Breast epithelium (tissue), 4 donors: ENCODE measurements around the gene SIX3. TPM values are rescaled to one million over a fixed set of nuclear protein-coding genes. Genes with fewer than 3 reads are reported as not detected.

Experiments
- DNase-seq, 2 donors: peaks; one replicate each; pipeline ENCODE4 v3.0.0-alpha.2; 2019; ENCODE audit warnings: low spot score in 2 of 2
- H3K27ac ChIP-seq, 2 donors: fragments of 200-600 bp; sonication (generic) in 1 of 2; one replicate each; pipeline ENCODE4 v1.5.1; 2016 to 2019; ENCODE audit warnings: mild to moderate bottlenecking in 1 of 2
- H3K27me3 ChIP-seq, 2 donors: fragments of 200-600 bp; sonication (generic) in 1 of 2; one replicate each; pipeline versions ENCODE4 v1.5.1 to v1.6.0; 2017 to 2019; ENCODE audit warnings: control low read depth in 1 of 2, mild to moderate bottlenecking in 1 of 2
- H3K36me3 ChIP-seq: fragments of 200-600 bp; one replicate; pipeline ENCODE4 v1.5.1; 2019
- H3K4me1 ChIP-seq, 2 donors: fragments of 200-600 bp; sonication (generic); one replicate each; pipeline ENCODE4 v1.5.1; 2016 to 2019; ENCODE audit warnings: control low read depth in 1 of 2
- H3K4me3 ChIP-seq, 3 donors: fragments of 200-600 bp; sonication (generic); 1 replicate in 2 of 3; 2 replicates in 1 of 3; pipeline ENCODE4 v1.5.1; 2016 to 2019; ENCODE audit warnings: mild to moderate bottlenecking in 3 of 3, moderate library complexity in 2 of 3
- H3K9me3 ChIP-seq, 2 donors: fragments of 200-600 bp; sonication (generic) in 1 of 2; one replicate each; pipeline ENCODE4 v1.5.1; 2016 to 2019; ENCODE audit warnings: control low read depth in 1 of 2
- CTCF ChIP-seq, 3 donors: fragments of 450-650 bp; IDR thresholded peaks; one replicate each; pipeline ENCODE4 v1.5.1; 2016 to 2017; ENCODE audit warnings: antibody characterized with exemption in 3 of 3, mild to moderate bottlenecking in 3 of 3, moderate library complexity in 3 of 3
- POLR2A ChIP-seq: fragments of 450-650 bp; IDR thresholded peaks from one replicate; pipeline ENCODE4 v1.6.1; 2016; ENCODE audit warnings: antibody characterized with exemption, mild to moderate bottlenecking, moderate library complexity
- POLR2AphosphoS5 ChIP-seq, 3 donors: sonication (generic); formaldehyde crosslinking; IDR thresholded peaks; one replicate each; pipeline ENCODE4 v1.6.1; 2017; ENCODE audit warnings: antibody characterized with exemption in 3 of 3
- intact Hi-C: fragments of 100-400 bp; cut with DNase I; formaldehyde crosslinking; loops from one replicate; pipeline ENCODE4 v1.15.1; 2023; ENCODE audit warnings: low total_unique reads
- total RNA-seq, 3 donors: library from RNA; depleted of rRNA; stranded (reverse); fragments of >200 nt; gene quantifications; one replicate each; pipeline ENCODE4 v1.1.0, GENCODE V29; 2016

Gene SIX3
- total RNA-seq, 3 donors from 2014 or later = not detected

GRCh38 chr2:44946372-44947027 is 5.0 kb downstream of the SIX3 start:
- no peak for TF ChIP-seq POLR2AphosphoS5 (IDR thresholded peaks at IDR 0.05)
- TF ChIP-seq CTCF (IDR thresholded peaks at IDR 0.05) = no peak
- no peak for TF ChIP-seq POLR2A
- intact Hi-C loops = no loop called here
- Histone ChIP-seq H3K9me3 (no peaks in the 10 kb centered on the region), H3K4me3 (no peak overlapping the region), H3K27me3 (peaks cover 0 to 57% of the 10 kb centered on the region in 2 donors), H3K27ac (no peak overlapping the region), H3K4me1 (peaks cover 0 to 3% of the 10 kb centered on the region in 2 donors), H3K36me3 (no peaks in the 10 kb centered on the region)
- no peak for DNase-seq

- TF ChIP-seq CTCF (IDR thresholded peaks at IDR 0.05) (no peak), POLR2A (no peak), POLR2AphosphoS5 (IDR thresholded peaks at IDR 0.05) (no peak)
- intact Hi-C loops = no loop called here
These were observed 5.5 kb downstream of the SIX3 start for GRCh38 chr2:44947028-44947375.

DNA sequence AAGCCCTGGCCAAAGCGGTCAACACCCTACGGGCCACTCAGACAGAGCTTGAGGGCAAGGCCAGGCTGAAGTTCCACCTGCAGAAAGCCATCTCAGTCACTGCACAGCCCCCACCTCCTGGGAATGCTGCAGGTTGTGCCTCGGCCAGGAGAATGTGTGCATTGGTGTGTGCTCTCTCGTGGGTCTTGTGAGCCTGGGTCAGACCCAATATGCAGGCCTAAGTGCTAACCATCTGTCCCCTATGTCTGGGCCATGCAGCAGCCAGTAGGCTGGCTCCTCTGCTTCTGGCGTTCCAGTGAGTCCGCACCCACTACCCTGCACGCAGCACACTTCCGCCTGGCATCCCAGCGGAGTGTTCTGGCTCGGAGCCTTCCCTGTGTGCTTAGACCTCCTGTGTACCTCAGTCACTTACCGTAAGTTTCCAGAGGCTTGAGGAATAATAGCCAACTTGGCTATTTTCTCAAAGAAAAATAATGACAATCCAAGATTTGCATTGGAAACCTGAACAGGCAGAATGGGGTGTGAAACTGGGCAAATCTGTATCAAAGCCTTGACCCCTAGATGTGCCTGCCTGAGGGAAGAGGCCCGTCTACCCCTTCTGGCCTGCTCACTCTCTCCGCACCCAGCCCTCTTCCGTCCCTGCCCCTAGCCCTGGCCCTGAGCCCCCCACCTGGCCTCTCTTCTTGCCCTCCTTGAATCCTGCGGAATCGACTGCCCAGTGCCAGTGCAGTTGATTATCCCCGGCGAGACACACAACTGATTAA is 7.2 kb downstream of the SIX3 start:
- H3K36me3 ChIP-seq = no peaks in the 10 kb centered on the region
- no peaks in the 10 kb centered on the region for H3K4me1 ChIP-seq
- H3K27ac ChIP-seq = no peak overlapping the region
- DNase-seq = no peak
- no peak for TF ChIP-seq CTCF (IDR thresholded peaks at IDR 0.05)
- no peak for TF ChIP-seq POLR2AphosphoS5 (IDR thresholded peaks at IDR 0.05)
- TF ChIP-seq POLR2A = no peak
- no peaks in the 10 kb centered on the region for H3K9me3 ChIP-seq
- peaks cover 2 to 59% of the 10 kb centered on the region in 2 donors for H3K27me3 ChIP-seq
- intact Hi-C loops = no loop called here
- H3K4me3 ChIP-seq = no peak overlapping the region

More at GRCh38 chr2:44947028-44947375, 5.5 kb downstream of the SIX3 start:
- no peak for DNase-seq
- no peak overlapping the region for H3K27ac ChIP-seq
- no peaks in the 10 kb centered on the region for H3K9me3 ChIP-seq
- H3K4me1 ChIP-seq = peaks cover 0 to 3% of the 10 kb centered on the region in 2 donors
- H3K36me3 ChIP-seq = no peaks in the 10 kb centered on the region
- H3K4me3 ChIP-seq = no peak overlapping the region
- peaks cover 0 to 58% of the 10 kb centered on the region in 2 donors for H3K27me3 ChIP-seq

- H3K36me3 ChIP-seq = no peaks in the 10 kb centered on the region
- H3K4me3 ChIP-seq = peak overlapping the region in 1 of 3 donors; percentile 8
- DNase-seq = no peak
- peaks cover 2 to 59% of the 10 kb centered on the region in 2 donors for H3K27me3 ChIP-seq
- TF ChIP-seq POLR2AphosphoS5 (IDR thresholded peaks at IDR 0.05) (no peak), CTCF (IDR thresholded peaks at IDR 0.05) (no peak), POLR2A (no peak)
- no peak overlapping the region for H3K27ac ChIP-seq
- intact Hi-C loops = no loop called here
- no peaks in the 10 kb centered on the region for H3K4me1 ChIP-seq
- H3K9me3 ChIP-seq = no peaks in the 10 kb centered on the region
These were observed 8.0 kb downstream of the SIX3 start for GRCh38 chr2:44949329-44950151.
